ENCODE data around the gene EVC2. TPM values are rescaled to one million over a fixed set of nuclear protein-coding genes. Genes with fewer than 3 reads are reported as not detected.

The EVC2 gene
- total RNA-seq, 2 donors from 2014 or later, result 9.7 to 11.7 TPM

DNA sequence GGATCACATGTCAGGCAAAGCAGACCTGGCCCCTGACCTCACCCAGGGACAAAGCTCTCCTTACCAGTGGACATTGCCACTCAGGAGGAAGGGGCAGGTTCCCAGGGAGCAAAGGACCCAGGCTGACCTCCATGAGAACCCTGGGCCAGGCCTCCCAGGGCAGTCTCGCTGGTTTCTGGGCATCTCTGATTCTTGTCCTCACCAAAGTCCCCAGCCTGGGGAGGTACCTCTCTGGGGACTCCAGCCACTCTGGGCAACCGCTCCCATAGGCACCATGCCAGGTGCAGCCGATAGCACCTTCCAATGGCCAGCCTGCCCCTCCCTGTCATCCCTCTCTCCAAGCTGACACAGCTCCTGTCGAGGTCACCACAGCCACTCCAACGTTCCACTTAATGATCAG is 7.9 kb downstream of the EVC2 start:
- no peak overlapping the region for H3K4me3 ChIP-seq (ENCODE audit: low read length)
- DNase-seq, result no peak
- Mint-ChIP-seq H3K4me3 (no peak overlapping the region), H3K27me3 (ENCODE audit: insufficient read depth) (no peaks in the 10 kb centered on the region), H3K27ac (no peak overlapping the region), H3K9me3 (peaks cover 18% of the 10 kb centered on the region), H3K36me3 (ENCODE audit: low read depth) (peaks cover 70% of the 10 kb centered on the region), H3K4me1 (no peaks in the 10 kb centered on the region)
- TF ChIP-seq, protein P1, sequence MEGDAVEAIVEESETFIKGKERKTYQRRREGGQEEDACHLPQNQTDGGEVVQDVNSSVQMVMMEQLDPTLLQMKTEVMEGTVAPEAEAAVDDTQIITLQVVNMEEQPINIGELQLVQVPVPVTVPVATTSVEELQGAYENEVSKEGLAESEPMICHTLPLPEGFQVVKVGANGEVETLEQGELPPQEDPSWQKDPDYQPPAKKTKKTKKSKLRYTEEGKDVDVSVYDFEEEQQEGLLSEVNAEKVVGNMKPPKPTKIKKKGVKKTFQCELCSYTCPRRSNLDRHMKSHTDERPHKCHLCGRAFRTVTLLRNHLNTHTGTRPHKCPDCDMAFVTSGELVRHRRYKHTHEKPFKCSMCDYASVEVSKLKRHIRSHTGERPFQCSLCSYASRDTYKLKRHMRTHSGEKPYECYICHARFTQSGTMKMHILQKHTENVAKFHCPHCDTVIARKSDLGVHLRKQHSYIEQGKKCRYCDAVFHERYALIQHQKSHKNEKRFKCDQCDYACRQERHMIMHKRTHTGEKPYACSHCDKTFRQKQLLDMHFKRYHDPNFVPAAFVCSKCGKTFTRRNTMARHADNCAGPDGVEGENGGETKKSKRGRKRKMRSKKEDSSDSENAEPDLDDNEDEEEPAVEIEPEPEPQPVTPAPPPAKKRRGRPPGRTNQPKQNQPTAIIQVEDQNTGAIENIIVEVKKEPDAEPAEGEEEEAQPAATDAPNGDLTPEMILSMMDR (conservative IDR thresholded peaks at IDR 0.05), result no peak
- no peak overlapping the region for H3K9ac ChIP-seq (ENCODE audit: extremely low read depth, low read length, poor library complexity, severe bottlenecking)
- H3K9me3 ChIP-seq (ENCODE audit: control insufficient read depth, low read length), result peaks cover 14% of the 10 kb centered on the region
- H3K27me3 ChIP-seq (ENCODE audit: control insufficient read depth, insufficient read depth, low read length, poor library complexity, severe bottlenecking), result no peaks in the 10 kb centered on the region
- no peak overlapping the region for H3K27ac ChIP-seq (ENCODE audit: low read depth, low read length)
- H3K4me1 ChIP-seq (ENCODE audit: control insufficient read depth, insufficient read depth, low read length), result no peaks in the 10 kb centered on the region
- 93 to 95% methylated on average over 3 to 5 of the region's 5 CpGs for WGBS, 2 experiments (ENCODE audit: insufficient coverage in 1 of 2, insufficient read length in 1 of 2)
- no peaks in the 10 kb centered on the region for H3K36me3 ChIP-seq (ENCODE audit: control insufficient read depth, insufficient read depth, low read length)

DNA sequence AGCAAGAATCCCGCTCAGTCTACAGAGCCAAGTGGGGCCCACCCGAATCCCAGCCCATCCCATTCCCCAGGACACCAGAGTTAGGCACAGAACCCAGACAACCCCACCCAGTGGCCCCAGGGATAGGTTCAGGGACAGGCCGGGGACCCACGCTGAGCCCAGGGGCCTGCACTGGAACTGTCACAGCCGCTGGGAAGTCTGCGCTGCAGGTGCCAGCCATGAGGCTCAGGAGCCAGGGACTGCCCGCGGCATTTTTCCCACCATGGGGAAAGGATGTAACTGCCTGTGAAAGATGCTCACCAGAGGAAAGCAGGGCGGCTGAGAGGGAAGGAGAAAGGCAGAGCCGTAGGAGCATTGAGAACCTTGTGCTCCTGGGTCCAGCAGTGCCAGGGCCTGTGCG is 12.0 kb downstream of the EVC2 start:
- H3K4me3 Mint-ChIP-seq, result no peak overlapping the region

DNA sequence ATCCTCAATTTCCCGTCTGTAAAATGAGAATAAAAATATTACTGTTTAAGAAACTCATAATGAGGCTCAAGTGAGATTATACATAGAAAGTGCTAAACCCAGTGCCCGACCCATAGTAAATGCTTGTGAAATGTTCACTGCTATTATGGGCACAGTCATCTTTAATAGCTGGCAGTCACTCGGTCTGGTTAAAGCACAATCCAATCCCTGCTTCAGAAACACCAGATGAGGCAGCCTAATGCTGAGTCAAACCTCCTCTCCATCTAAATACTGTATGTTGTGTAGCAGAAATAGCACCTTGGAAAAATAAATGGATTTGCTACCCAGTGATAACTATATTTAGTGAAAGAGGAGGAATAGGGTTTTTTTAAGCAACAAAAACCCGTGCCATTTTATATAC is 14.5 kb downstream of the EVC2 start:
- H3K9me3 ChIP-seq (ENCODE audit: control insufficient read depth, low read length), result no peaks in the 10 kb centered on the region
- no peak overlapping the region for H3K27ac ChIP-seq (ENCODE audit: low read depth, low read length)
- H3K27me3 Mint-ChIP-seq (ENCODE audit: insufficient read depth), result no peaks in the 10 kb centered on the region
- H3K27ac Mint-ChIP-seq, result no peak overlapping the region
- H3K9me3 Mint-ChIP-seq, result no peaks in the 10 kb centered on the region
- 97 to 100% methylated on average over 2 to 4 of the region's 4 CpGs for WGBS, 2 experiments (ENCODE audit: insufficient coverage in 1 of 2, insufficient read length in 1 of 2)
- H3K4me1 Mint-ChIP-seq, result no peaks in the 10 kb centered on the region
- no peak overlapping the region for H3K9ac ChIP-seq (ENCODE audit: extremely low read depth, low read length, poor library complexity, severe bottlenecking)
- no peak for DNase-seq
- H3K36me3 ChIP-seq (ENCODE audit: control insufficient read depth, insufficient read depth, low read length), result peaks cover 3% of the 10 kb centered on the region
- TF ChIP-seq, protein P1 (conservative IDR thresholded peaks at IDR 0.05), result no peak
- H3K36me3 Mint-ChIP-seq (ENCODE audit: low read depth), result peaks cover 53% of the 10 kb centered on the region
- peaks cover 4% of the 10 kb centered on the region for H3K4me1 ChIP-seq (ENCODE audit: control insufficient read depth, insufficient read depth, low read length)
- no peaks in the 10 kb centered on the region for H3K27me3 ChIP-seq (ENCODE audit: control insufficient read depth, insufficient read depth, low read length, poor library complexity, severe bottlenecking)
- no peak overlapping the region for H3K4me3 Mint-ChIP-seq
- H3K4me3 ChIP-seq (ENCODE audit: low read length), result no peak overlapping the region

More for the DNA sequence above, 12.0 kb downstream of the EVC2 start:
- 93 to 94% methylated on average over 8 to 11 of the region's 11 CpGs for WGBS, 2 experiments (ENCODE audit: insufficient coverage in 1 of 2, insufficient read length in 1 of 2)
- Histone ChIP-seq H3K27ac (ENCODE audit: low read depth, low read length) (no peak overlapping the region), H3K27me3 (ENCODE audit: control insufficient read depth, insufficient read depth, low read length, poor library complexity, severe bottlenecking) (no peaks in the 10 kb centered on the region), H3K36me3 (ENCODE audit: control insufficient read depth, insufficient read depth, low read length) (no peaks in the 10 kb centered on the region), H3K9me3 (ENCODE audit: control insufficient read depth, low read length) (no peaks in the 10 kb centered on the region), H3K9ac (ENCODE audit: extremely low read depth, low read length, poor library complexity, severe bottlenecking) (no peak overlapping the region), H3K4me1 (ENCODE audit: control insufficient read depth, insufficient read depth, low read length) (no peaks in the 10 kb centered on the region), H3K4me3 (ENCODE audit: low read length) (no peak overlapping the region)
- Mint-ChIP-seq H3K4me1 (no peaks in the 10 kb centered on the region), H3K27me3 (ENCODE audit: insufficient read depth) (no peaks in the 10 kb centered on the region), H3K36me3 (ENCODE audit: low read depth) (peaks cover 47% of the 10 kb centered on the region), H3K27ac (no peak overlapping the region), H3K9me3 (no peaks in the 10 kb centered on the region)
- TF ChIP-seq, protein P1 (conservative IDR thresholded peaks at IDR 0.05), result no peak
- no peak for DNase-seq
